Stimulated activated CD8-positive, alpha-beta memory T cell treated with anti-CD3 and anti-CD28 coated beads, Interleukin-12 subunit alpha, Interleukin-12 subunit beta, amount 100 ng/mL, for 1 hour (primary cell): Measurements from ENCODE around the gene PDIK1L.
"Not testable (repeated sequence)": the region's sequence is repeated elsewhere in the genome, so short reads cannot be mapped to it uniquely, and the experiment has no call there.

Experiments
- DNase-seq: peaks from one replicate; pipeline ENCODE4 v3.0.0-alpha.2; 2020; ENCODE audit warnings: low read depth

PDIK1L gene

DNA sequence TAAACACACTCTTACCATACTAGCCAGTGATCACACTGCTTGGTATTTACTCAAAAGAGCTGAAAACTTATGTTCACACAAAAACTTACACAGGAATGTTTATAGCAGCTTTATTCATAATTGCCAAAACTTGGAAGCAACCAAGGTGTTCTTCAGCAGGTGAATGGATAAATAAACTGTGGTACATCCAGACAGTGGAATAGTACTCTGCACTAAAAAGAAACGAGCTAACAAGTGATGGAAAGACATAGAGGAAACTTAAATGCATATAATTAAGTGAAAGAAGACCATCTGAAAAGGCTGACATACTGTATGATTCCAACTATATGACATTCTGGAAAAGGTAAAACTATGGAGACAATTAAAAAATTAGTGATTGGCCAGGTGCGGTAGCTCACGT lies 20.7 kb upstream of the PDIK1L start:
- no peak for DNase-seq

DNA sequence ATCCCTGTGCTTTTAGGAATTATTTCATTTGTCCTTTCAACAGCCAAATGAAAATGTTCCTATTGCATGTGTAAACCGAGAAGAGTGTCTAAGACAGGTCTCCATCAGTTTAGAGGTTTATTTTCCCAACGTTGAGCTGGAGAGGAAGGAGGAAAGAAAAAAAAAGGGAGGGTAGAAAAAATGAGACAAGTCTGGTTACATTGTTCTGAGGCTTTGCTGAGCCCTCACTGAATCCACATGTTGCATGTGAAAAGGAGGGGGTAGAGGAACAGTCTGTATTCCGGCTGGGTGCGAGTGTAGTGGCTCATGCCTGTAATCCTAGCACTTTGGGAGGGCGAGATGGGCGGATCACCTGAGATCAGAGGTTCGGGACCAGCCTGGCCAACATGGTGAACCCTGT lies 19.2 kb upstream of the PDIK1L start:
- no peak for DNase-seq

DNA sequence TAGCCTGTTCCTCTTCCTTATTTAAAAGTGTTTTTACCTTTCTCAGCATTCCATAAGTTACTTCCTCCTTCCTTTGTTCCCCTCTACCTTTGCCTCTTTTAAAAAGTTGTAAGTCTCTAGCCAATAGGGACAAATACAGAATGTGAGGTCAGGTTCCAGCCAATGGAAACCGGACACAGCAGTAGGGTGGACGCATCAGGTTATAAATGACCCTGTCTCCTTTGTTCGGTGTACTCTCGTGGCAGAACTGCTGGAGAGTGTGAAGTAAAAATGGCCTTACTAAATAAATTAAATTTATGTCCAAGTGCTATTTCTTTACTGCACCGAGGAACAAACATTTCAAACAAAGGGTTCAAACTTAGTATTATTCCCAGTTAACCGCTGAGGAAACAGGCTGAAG lies 18.1 kb upstream of the PDIK1L start:
- DNase-seq: not testable (repeated sequence)

DNA sequence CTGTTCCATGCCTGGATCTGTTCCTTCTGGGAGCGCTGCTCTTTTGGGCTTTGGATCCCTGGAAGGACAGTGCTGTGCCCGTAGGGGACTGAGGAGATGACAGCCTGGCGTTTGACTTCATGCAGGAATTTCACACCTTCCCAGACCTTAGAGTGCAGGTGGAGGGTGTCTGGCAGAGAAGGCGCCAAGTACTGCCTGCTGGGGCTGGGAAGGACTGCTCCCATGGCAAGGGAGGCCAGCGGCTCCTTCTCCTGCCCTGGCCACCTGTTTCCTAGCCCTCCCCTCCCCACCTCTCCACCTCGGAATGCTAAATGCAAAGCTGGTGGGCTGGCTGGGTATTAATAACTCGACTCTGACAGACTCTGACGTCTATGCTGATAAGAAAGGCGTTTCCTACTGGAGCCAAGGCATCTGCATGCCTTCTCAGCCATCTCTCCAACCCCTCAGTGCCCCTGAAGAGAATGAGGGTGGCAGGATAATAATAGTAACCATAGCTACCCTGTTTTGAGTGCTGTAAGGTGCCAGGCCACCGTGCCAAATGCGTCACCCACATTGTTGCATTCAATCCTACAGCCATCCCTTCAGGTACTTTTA lies 17.5 kb upstream of the PDIK1L start:
- no peak for DNase-seq

DNA sequence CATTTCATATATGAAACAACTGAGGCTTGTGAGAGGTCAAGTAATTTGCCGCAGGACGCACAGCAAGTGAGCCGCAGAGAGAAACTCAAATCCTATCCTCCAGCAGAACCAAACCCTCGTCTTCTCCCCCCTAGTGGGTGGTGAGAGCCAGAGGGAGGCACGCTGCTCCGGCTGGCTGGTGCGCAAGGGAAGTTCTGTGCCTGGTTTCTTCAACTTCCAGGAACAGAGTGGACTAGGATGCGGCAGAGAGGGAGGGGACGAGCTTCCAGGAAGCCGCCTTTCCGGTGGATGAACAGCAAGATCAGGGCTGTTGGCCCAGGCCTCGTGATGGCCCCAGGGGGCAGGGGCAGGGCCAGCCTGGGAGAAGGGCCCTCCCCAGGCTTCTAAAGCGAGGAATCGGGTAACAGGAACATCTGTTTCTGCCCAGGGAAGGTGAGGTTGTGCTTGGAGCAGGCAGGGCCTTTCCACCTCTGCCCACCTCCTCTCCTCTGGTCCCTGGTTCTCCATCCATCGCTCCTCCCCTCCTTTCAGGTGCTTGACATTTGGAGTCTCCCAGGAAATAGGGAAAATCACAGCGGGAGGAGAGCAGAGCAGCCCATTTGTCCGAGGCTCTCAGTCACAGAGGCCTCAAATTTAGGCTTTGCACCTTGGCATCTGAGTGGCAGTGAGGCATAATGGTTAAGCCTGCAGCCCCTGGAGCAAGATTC lies 16.8 kb upstream of the PDIK1L start:
- DNase-seq: no peak

DNA sequence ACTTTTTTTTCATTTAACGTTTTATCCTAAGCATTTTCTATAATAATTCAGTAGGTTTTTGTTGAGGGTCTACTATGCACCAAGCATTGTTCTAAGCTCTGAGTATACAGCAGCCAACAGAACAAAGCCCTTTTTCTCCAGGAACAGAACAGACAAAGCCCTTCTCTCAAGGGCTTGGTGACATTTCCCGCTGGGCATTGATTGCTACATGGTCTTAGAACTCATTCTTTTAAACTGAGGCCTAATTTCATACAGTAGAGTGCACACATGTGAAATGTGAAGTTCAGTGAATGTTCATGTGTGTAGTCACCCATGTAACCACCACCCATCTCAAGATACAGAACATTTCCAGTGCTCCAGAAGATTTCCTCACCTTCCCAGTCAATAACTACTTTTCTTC lies 15.2 kb upstream of the PDIK1L start:
- no peak for DNase-seq

DNA sequence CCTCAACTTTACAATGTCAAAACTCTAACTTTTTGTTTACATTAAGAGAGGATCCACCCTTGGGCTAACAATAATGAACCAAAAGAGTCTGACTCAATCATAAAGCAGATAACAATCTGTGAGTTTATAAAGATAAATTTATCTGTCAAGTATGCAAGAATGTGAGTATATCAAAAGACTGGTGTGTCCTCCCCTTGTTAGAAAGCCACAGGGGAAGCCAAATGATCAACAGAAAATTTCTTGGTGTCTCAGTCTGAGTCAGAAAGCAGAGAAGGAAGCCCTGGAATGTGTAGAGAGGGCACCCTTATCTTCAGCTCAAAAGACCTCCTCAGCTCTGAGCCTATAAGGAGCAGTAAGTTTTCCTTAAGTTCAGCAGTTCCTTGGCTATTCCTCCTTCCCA lies 13.9 kb upstream of the PDIK1L start:
- no peak for DNase-seq

DNA sequence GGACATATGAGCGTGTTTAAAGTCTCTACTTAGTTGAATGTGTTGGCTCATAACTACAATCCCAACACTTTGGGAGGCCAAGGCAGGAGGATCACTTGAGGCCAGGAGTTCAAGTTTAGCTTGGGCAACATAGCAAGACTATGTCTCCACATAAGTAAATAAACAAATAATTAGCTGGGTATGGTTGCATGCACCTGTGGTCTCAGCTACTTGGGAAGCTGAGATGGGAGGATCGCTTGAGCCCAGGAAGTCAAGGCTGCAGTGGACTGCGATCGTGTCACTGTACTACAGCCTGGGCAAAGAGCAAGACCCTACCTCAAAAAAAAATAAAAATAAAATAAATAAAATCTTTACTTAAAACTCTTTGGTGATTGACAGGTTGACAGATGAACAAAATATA lies 13.0 kb upstream of the PDIK1L start:
- DNase-seq: no peak

DNA sequence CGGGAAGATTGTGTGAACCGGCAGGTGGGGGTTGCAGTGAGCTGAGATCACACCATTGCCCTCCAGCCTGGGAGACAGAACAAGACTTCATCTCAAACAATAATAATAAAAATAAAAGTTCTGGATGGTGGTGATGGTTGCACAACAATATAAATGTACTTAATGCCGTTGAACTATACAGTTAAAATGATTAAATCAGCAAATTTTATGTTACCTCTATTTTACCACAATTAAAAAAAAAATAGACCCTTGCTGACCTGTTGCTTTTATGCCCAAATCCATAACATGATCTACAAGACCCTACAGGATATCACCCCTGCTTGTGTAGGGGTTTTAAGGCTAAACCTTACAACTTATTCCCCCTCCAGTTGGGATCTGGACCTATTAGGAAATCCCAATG lies 11.8 kb upstream of the PDIK1L start:
- DNase-seq: no peak

DNA sequence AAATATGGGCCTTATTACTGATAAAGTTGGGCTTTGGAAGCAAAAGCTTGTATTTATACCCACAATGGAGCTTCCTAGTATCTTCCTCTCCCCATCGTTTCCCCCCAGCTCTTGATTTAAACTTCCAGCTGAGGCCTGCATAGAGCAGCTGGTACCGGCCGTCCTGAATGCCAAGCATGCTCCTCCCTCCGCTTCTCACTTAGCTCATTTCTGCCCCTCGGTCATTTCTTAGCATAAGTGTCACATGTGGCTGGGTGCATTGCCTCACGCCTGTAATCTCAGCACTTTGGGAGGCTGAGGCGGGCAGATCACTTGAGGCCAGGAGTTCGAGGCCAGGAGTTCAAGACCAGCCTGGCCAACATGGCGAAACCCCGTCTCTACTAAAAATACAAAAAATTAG lies 11.4 kb upstream of the PDIK1L start:
- not testable (repeated sequence) for DNase-seq

DNA sequence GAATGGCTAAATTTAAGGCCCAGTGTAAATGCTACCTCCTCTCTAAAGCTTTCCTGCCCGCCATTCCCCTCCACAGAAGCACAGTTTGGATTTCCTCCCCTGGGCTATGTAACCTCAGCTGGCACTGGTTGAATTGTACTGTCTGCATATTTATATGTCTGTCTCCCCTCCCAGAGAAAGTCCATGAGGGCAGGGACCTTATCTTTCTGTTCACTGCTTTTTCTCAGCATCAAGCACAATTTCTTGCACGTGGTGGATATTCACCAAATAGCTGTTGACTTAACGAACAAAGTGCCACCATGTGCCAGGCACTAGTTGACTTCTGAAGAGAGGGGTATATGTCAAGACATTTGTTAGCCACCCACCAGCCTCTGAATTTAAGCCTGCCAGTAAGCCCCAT lies 9.5 kb upstream of the PDIK1L start:
- no peak for DNase-seq

DNA sequence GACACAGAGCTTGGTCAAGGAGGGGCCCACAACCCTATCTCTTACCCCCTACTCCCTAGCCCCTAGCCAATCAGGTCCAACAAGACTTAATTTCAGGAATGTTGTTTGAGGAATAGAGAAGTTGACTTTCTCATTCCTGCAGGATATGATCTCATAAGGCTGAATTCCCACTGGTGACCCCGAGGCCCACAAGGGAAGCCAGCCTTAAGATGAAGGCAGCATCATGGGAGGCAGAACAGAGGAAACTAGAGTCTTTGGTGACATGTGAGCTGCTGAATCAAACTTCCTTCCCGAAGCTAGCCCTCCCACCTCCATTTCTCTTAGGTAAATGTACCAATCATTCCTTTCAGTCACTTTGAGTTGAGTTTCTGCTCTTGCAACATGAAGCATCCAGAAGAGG lies 9.1 kb upstream of the PDIK1L start:
- DNase-seq: no peak

DNA sequence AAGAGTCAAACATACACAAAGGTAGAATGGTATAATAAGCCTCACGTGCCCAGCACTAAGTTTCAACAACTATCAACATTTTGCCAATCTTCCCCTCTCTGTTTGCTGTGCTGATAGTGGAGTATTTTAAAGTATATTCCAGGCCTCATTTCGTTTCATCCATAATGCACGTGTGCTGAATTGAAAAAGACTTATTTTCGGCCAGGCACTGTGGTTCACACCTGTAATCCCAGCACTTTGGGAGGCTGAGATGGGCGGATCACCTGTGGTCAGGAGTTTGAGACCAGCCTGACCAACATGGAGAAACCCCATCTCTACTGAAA lies 6.4 kb upstream of the PDIK1L start:
- DNase-seq: not testable (repeated sequence)

DNA sequence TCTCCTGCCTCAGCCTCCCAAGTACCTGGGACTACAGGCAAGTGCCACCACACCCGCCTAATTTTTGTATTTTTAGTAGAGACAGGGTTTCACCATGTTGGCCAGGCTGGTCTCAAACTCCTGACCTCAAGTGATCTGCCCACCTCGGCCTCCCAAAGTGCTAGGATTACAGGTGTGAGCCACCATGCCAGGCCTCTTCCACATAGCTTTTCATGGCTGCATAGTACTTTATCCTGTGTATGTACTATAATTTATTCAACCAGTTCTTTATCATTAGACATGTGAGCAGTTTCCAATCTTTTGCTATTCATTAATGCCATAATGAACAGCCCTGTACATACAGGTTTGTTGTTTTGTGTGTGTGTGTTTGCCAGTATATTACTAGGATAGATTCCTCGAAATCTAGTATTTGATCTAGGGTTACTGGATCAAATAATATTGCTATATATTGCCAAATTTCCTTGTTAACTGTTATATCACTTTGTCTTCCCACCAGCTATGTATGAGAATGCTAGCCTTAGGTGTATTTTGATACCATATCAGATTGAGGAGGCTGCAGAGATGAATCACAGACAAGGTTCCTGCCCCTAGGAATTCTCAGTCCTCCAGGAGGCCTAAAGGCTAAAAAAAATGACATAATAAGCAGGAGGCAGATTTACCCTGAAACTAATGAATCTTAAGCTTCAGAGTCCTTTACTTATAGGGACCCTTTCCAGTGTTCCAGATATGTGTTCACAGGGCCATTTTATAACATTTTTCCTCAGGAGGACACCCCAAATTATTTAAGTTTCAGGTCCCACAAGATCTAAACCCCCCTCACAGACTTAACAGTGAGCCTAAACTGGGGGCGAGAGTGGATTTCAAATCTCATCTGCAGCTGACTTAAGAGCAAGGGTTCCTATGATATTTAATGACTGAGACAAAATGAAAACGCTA lies 2.1 kb upstream of the PDIK1L start:
- DNase-seq: no peak

DNA sequence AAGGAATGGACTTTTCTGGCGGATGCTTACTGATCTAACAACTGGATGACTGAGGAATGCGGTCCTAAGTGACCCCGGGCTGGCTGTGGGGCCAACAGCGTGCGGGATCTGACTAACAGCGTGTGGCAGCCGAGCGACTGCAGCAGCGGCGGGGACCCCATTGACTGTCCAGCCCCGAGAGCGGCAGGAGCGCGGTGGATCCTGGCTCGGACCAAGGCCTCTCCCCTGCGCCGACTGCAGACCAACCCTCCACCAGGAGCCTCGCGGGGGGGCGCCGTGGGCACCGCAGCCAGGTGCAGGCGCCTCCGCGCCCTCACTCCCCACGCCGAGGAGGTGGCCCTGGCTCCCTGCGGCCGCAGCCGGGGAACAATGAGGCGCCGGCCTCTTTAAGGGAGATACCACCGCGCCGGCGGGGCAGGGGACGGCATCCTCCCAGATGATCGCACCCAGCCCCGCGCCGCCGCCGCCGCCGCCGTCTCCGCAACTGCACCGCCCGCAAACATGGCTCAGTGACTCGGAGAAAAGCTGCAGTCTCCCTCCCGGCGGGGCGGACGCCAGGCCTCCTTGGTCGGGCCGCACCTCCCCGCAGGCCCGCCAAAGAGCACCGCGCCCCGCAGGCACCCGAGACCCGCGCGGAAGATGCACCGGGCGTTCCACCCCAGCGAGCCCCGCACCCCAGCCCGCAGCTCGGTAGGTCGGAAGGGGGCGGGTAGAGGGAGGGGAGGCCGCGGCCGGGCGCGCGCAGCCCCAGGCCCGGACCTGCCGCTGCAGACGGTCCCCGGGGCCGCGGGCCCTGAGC lies 694 bp upstream of the PDIK1L start:
- DNase-seq: peak; percentile 52

DNA sequence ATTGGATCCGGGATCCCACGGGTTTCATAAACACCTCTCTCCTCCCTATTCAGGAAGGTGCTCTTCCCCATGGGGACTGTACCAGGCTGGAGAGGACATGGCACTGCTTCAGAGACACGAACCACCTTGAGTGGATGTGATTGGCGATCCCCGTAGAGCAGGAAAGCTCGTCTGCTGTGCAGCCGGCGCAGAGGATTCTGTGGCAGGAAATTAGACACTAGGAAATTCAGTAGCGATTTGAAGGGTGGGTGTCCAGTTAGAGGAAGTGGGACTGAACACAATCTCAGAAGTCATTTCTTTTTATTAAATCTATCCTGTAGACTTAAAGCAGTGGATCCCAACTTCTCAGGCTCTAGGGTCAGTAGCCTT lies 767 bp downstream of the PDIK1L start:
- DNase-seq: no peak

DNA sequence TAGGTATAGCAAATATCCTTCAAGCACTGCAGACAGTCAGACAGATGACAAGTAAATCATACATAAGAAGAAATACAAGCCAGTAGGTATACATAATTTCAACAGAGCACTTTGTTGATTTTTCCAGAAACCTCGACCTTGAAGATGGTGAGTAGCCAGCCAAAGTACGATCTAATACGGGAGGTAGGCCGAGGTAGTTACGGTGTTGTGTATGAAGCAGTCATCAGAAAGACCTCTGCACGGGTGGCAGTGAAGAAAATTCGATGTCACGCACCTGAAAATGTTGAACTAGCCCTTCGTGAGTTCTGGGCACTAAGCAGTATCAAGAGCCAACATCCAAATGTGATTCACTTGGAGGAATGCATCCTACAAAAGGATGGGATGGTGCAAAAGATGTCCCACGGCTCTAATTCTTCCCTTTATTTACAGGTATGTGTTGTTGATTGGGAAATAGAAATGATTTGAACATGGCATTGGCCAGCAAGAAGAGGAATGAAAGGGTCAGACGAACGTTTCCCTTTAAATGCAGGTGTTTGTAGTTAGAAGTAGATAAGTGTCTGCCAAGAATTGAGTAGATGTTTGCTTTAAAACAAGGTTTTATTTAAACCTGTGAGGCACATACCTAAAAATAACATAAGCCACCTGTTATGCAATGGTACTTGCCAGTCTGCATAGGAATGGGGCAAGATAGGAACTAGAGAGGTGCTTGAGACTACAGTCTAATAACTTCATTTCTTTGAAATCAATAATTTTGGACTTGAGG lies 2.7 kb downstream of the PDIK1L start:
- no peak for DNase-seq

DNA sequence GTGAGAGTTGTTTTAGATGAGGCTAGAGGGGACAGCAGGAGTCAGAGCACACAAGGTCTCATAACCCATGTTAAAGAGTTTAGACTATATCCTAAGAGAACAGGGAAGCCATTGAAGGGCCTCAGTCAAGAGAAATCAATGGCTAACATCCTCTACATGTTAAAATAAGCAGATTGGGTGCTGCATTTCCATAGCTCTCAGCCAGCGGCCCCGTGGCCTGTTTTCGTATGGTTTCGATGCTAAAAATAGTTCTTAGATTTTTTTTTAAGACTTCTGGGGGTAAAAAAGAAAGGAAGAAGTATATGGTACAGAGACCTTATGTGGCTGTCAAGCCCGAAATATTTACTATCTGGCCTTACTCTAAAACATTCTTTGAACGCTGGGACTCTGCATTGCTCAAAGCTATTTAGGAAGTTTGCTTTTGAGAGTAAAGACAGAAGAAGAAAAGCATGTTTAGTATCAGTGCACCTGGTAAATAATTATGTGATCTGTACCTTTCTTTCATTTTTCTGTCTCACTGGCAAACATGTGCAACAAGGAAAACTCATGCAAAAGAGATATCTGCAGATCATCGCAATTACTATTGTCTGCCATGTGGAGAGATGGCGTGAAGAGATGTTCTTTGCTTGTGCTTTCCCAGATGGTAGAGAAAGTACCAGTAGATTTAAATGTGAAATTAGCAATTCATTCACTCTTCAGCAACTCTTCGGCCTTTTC lies 8.4 kb downstream of the PDIK1L start:
- DNase-seq: no peak

DNA sequence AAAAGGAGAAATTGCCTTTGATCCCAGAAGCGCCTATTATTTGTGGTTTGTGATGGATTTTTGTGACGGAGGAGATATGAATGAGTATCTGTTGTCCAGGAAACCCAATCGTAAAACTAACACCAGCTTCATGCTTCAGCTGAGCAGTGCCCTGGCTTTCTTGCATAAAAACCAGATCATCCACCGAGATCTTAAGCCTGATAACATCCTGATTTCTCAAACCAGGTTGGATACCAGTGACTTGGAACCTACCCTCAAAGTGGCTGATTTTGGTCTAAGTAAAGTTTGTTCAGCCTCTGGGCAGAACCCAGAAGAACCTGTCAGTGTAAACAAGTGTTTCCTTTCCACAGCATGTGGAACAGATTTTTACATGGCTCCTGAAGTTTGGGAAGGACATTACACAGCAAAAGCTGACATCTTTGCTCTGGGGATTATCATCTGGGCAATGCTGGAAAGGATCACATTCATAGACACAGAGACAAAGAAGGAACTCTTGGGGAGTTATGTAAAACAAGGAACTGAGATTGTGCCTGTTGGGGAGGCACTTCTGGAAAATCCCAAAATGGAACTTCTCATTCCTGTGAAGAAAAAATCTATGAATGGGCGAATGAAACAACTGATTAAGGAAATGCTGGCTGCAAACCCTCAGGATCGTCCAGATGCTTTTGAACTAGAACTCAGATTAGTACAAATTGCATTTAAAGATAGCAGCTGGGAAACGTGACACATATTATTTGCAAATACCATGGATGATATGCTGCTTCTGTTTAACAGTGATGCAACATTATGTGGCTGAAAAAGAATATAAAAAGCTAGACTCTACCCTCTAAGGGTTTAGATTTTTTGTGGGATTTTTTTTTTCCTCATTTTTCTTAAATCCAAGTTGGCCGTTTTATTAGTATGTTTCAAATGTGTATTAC lies 10.5 kb downstream of the PDIK1L start:
- DNase-seq: no peak
